NB4 (cell line): ENCODE measurements around the gene ENTPD6.

Source experiments
- CTCF ChIP-seq: IDR thresholded peaks from one replicate; pipeline ENCODE4 v1.5.1; 2012; ENCODE audit warnings: low read depth, low read length
- MYC ChIP-seq: IDR thresholded peaks from 2 replicates; pipeline ENCODE4 v1.6.1; 2011; ENCODE audit warnings: low read depth, low read length
- POLR2A ChIP-seq: IDR thresholded peaks from 2 replicates; pipeline ENCODE4 v1.6.1; 2011; ENCODE audit warnings: mild to moderate bottlenecking; ENCODE audit not compliant: insufficient read length; ENCODE audit errors: extremely low read depth
- TF ChIP-seq, protein P1 (sequence below): IDR thresholded peaks from 2 replicates; pipeline ENCODE4 v1.6.1; 2011; ENCODE audit warnings: low read depth, low read length

DNA sequence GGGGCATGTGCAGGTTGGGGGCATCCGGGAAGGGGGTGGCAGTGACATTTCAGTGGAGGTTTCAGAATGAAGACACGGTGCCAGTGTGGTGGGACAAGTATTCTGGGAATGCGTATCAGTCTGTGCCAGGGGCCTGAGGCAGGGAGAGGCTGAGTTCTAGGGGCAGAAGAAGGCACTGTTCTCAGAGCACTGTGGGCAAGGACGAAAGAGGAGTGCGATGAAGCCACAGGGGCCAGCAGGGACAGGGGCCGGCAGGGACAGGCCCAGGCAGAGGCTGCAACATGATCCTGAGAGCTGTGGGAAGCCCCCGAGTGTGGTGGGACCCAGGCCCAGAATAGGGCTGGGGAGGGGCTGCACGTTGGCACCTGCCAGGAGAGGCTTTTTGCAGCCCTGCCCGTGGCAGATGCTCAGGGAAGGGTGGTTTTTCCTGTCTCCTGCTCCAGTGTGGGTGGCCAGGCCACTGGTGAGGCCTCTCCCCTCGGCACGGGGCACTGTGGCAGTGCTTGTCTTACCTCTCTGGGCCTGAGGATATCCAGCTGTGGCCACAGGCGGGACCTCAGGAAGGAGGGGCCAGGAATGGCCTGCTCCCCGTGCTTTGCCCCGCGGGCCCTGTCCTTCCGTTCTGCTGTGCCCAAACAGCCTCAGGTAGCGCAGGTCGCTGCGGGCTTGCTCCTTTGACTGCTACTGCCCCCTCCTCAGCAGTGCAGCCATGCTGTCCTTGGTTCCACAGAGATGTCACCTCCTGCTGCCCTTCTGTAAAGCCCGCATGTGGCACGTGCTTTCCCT is 10.0 kb downstream of the ENTPD6 start:
- TF ChIP-seq CTCF: no peak
- TF ChIP-seq, protein P1, sequence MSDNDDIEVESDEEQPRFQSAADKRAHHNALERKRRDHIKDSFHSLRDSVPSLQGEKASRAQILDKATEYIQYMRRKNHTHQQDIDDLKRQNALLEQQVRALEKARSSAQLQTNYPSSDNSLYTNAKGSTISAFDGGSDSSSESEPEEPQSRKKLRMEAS: no peak
- no peak for TF ChIP-seq POLR2A
- no peak for TF ChIP-seq MYC
